NCI-H446 (cell line): Measurements from ENCODE around the gene STMN1.

Source experiments
- DNase-seq, 2 experiments: peaks; one replicate each; lab custom pipeline; 2025; lab: John Stamatoyannopoulos, UW

Gene STMN1

DNA sequence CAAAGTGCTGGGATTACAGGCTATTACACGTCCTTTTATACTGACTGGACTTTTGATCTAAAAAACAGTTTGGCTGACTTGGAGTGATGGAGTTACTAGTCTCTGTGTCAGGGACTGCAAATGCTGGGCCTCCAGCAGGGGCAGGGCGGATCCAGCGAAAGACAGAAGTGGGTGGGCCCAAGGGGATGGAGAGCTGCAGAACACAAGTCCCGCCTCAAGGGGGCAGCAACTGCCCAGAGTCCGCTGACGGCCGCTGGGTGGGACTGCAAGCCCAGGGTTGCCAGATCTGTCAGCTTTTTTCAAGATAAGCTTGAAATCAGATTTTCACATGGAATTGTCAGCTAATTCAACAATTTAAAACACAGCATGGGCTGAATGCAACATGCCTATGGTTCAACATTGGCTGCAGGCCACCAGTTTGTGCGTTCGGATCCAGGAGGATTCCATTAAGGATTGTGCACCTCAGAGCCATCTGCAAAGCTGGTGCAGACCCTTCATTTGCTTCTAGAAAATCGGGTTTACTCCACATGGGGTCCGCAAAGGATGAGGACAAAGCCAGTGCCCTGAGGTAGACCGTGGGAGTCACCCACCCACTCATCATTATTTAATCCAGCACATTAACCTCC, 10.7 kb downstream of the STMN1 start:
- peak; percentile 92 to 94 for DNase-seq

- DNase-seq, result no peak
Measured at GRCh38 chr1:25893116-25893515, 13.1 kb downstream of the STMN1 start.

DNA sequence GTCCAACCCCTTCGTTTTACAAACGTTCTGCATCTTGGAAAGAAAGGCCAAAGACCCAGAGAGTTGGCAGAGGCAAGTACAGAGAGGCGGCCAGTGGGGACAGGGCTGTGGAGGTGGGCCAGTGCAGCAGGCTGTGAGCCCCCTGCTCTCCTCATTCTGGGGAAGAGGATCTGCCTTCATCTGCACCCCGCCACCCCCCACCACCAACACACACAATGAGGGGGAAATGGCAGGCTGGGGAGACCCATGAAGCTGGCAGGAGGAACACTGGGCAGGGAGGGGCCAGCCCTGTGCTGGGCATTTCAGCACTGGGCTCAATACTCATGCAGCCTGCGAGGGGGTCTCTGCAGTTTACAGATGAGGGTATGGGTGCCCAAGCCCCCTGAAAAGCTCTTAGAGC, 14.6 kb downstream of the STMN1 start:
- DNase-seq, result no peak

- no peak for DNase-seq
Measured at GRCh38 chr1:25890239-25891034, 15.8 kb downstream of the STMN1 start.

DNA sequence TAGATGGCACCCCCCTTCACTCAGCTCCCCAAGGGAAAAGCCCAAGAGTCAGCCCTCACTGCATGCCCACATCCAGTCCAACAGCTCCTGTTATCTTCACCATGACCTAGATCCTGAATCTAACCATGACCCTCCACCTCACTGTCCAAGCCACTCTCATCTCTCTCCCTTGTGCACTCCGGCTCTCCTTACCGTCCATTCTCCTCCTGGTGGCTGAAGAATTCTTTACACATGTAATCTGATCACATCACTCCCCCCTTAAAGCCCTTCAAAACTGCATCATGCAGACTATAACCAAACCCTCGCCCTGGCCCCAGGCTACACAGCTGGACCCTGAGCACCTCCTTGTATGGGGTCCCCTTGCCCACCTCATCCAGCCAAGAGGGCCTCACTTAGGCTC, 16.7 kb downstream of the STMN1 start:
- DNase-seq, result no peak

GRCh38 chr1:25888426-25888987, 17.7 kb downstream of the STMN1 start:
- no peak for DNase-seq

- no peak for DNase-seq
Measured at GRCh38 chr1:25885602-25886001, 20.6 kb downstream of the STMN1 start.

- DNase-seq, result no peak
Measured at GRCh38 chr1:25881266-25881665, 25.0 kb downstream of the STMN1 start.

DNA sequence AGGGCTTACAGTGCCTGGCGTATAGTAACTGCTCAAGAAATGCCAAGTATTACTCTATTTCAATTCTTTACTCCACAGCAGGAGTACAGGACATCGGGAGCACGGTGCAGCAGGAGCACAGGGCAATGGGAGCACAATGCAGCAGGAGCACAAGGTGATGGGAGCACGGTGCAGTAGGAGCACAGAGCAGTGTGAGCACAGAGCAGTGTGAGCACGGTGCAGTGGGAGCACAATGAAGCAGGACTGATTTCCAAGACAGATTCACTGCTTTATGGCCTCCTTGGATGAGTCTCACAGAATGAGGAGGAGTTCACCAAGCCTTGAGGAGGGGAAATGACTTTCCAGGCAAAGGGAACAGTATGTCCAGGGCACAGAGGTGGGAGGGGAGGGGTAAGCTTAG, 25.7 kb downstream of the STMN1 start:
- no peak for DNase-seq

DNA sequence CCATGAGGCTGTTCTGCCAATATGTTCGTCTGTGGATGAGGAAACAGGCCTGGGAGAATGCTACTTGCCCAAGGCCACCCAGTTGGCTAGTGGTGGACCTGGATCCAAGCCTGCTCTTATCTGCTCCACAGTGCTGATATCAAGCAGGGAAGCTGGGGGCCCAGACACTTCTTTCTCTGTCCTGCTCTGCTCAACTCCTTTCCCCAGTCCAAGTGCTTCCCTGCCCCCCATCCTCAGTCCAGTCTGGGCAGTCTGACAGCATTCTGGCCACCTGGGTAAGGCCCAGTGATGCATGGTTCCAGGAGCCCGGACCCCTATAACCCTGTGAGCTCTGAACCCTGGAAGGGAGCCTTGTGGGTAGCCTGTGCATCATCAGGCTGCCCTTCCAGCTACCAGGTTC, 26.5 kb downstream of the STMN1 start:
- DNase-seq, result no peak

GRCh38 chr1:25878690-25879089, 27.5 kb downstream of the STMN1 start:
- no peak for DNase-seq

DNA sequence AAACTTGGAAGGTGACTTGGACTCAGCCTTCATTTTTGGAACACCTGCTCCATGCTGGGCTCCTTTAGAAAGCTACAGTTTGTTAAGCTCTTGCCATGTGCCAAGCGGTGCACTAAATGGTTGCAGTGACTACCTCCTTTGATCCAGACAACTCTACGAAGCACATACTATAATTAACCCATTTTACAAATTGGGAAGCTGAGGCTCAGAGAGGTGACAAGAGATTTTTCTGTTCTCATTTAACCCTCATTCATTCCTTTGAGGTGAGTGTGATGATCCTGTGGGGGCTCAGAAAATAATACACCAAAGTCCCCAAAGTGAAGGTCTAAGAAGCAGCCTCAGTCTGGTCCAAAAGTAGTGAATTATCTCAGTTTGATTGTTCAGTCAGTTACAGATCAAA, 29.1 kb downstream of the STMN1 start:
- DNase-seq, result no peak

DNA sequence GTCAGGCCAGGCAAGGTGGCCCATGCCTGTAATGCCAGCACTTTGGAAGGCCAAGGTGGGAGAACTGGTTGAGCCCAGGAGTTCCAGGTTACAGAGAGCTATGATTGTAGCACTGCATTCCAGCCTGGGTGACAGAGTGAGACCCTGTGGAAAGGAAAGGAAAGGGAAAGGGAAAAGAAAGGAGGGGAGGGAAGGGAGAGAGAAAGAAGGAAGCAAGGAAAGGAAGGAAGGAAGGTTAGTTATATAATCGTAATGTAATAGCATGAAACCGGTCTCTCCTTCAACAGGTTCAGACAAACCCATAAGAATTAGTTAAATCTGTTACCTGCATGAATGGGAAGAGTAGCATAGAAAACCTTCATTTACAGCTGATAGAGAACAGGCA, 29.5 kb downstream of the STMN1 start:
- no peak for DNase-seq

- no peak for DNase-seq
Measured at GRCh38 chr1:25875856-25876692, 30.1 kb downstream of the STMN1 start.

DNA sequence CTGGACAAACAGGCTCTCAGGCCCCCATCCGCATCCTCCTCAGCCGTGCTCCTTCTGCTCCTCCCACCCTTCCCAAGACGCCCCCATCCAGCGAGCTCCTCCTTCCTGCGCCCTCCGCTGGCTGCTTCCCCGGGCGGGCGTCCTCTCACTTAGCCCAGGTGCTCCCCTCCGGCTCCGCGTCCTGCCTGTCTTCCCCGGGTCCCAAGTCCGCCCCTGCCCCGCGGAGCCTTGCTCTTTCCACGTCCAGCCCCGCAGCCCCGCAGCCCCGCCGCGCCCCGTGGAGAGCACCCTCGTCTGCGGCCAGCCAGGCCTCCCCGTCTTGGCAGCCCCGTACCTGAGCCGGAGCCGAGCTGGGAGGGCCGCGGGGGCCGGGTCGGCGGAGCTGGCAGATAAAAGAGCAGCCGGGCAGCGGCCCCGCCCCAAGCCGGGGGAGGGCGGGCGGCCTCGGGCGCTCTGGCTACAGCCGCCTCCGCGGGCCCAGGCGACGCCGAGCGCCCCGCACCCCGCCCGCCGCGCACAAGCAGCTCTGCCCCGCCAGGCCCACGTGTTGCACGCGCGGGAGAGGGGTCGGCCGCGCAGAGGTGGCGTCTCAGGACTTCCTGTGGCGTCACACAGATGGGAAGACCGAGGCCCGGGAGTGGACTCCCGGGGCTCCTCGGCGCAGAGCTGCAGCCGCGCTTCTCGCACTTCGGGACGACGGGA, 30.9 kb downstream of the STMN1 start, which contains the start of gene PAQR7:
Gene PAQR7, minus strand, starts transcription at position 555 of the 702 bp plus-strand sequence. CDS start 11,869 bp downstream, outside the sequence.
- DNase-seq, result no peak

GRCh38 chr1:25874635-25875153, 31.5 kb downstream of the STMN1 start:
- no peak for DNase-seq

DNA sequence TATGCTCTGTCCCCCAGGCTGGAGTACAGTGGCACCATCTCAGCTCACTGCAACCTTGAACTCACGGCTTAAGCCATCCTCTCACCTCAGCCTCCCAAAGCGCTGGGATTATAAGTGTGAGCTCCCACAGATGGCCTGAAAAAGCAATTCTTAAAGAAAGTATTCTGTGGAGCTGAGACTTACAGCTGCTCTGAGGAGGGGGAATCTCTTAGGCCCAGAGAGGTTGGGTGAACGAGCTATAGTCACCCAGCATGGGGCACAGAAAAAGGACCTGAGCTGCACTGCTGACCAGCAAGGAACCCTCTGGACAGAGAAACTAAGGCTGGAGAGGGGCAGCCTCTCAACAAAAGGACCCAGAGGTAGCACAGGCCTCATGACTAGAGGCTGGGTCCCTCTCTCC, 32.0 kb downstream of the STMN1 start:
- no peak for DNase-seq

DNA sequence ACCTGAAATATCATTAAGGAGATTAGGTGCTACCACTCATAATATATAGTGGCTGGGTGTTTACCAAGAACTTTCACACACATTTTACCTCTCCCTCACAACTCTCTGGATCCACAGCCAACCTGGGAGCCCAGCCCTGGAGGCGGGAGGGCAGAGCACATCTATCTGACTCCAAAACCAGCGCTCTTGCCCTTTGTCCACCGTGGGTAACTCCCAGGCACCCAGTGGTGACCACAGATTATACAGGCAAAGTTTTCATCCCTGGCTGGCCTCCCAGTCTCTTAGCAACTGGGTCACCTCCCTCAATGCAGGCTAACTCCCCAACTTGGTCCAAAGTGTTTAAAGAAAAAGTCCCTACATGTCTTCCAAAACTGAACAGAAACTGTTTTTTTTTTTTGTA, 33.1 kb downstream of the STMN1 start:
- no peak for DNase-seq

GRCh38 chr1:25872713-25873112, 33.5 kb downstream of the STMN1 start:
- no peak for DNase-seq

GRCh38 chr1:25871704-25872494, 34.3 kb downstream of the STMN1 start:
- DNase-seq, result no peak
